Thyroid gland (tissue), 4 donors: Measurements from ENCODE around the gene VPS37C.

Experiments used
- POLR2A ChIP-seq, 2 donors: fragments of 450-650 bp; IDR thresholded peaks; one replicate each; pipeline ENCODE4 v1.6.1; 2017; ENCODE audit warnings: antibody characterized with exemption in 2 of 2, mild to moderate bottlenecking in 2 of 2, moderate library complexity in 1 of 2
- TF ChIP-seq, protein P1 (sequence below), 6 experiments: fragments of 200-600 bp in 3 of 6; fragments of 450-650 bp in 3 of 6; sonication (generic) in 3 of 6; IDR thresholded peaks; one replicate each; pipeline ENCODE4 v1.5.1; 2016 to 2019; ENCODE audit warnings: antibody characterized with exemption in 6 of 6, mild to moderate bottlenecking in 2 of 6, inconsistent platforms in 1 of 6, moderate library complexity in 1 of 6

DNA sequence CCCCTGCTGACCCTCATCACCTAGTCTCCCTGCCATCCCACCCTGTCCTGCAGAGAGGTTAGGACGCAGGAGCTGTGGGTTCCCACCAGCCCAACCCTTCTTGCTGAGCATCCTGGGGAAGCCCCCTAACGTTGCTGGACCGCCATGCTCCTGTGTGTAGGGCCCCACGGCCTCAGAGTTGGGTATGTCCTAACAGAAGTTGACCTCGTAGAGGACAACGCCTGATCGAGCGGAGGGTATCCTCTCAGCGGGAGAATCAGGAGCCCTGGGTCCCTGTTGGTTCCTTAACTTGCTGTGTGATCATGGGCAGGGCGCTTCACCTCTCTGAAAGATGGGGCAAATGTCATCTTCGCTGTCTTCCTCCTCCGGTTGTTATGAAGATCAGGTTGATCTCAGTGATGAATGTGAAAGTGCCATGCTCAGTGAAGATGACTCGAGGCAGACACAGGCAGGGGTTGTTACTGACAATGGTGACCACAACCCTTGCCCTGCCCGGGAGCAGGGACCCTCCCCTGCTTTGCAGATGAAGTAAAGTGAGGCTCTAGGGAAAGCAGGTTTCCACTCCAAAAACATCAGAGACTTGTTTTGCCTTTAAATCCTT lies 78.2 kb downstream of the VPS37C start:
- no peak for TF ChIP-seq POLR2A (IDR thresholded peaks at IDR 0.05)
- TF ChIP-seq, protein P1, sequence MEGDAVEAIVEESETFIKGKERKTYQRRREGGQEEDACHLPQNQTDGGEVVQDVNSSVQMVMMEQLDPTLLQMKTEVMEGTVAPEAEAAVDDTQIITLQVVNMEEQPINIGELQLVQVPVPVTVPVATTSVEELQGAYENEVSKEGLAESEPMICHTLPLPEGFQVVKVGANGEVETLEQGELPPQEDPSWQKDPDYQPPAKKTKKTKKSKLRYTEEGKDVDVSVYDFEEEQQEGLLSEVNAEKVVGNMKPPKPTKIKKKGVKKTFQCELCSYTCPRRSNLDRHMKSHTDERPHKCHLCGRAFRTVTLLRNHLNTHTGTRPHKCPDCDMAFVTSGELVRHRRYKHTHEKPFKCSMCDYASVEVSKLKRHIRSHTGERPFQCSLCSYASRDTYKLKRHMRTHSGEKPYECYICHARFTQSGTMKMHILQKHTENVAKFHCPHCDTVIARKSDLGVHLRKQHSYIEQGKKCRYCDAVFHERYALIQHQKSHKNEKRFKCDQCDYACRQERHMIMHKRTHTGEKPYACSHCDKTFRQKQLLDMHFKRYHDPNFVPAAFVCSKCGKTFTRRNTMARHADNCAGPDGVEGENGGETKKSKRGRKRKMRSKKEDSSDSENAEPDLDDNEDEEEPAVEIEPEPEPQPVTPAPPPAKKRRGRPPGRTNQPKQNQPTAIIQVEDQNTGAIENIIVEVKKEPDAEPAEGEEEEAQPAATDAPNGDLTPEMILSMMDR (IDR thresholded peaks at IDR 0.05) = no peak
